Fibroblast of skin of right quadriceps (primary cell): Measurements from ENCODE around the gene TRAPPC6A.
A peak's percentile ranks its signal among the peaks of the same experiment; 100 is the strongest.
"Not testable (repeated sequence)": the region's sequence is repeated elsewhere in the genome, so short reads cannot be mapped to it uniquely, and the experiment has no call there.

Experiments
- DNase-seq: peaks from one replicate; pipeline ENCODE4 v3.0.0-alpha.2; 2013

The TRAPPC6A gene

DNA sequence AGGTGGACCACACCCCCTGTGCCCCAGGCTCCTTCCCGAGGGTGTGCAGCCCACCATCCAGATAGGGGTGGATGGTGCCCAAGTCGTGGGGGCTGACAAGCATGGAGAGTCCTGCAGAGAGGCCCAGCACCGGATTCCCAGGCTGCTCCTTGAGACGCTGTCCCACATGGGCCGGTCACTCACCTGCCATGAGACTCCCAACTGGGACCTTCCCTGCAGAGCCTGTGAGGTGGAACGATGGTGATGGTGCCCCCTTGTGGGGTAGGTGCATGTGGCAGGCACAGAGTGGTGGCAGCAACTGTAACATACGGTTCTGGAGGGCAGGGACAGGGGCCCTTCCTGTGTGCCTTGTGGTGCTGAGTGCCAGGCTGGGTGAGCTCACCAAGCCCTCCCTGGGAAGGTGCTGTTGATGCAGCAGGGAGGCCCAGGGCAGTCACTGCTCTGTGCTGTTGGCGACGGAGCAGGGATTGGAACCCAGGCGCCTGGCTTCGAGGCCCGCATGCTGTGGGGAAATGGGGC is 52.0 kb downstream of the TRAPPC6A start:
- DNase-seq, result peak; percentile 37

- no peak for DNase-seq
These were observed 52.7 kb downstream of the TRAPPC6A start for GRCh38 chr19:45125360-45125759.

DNA sequence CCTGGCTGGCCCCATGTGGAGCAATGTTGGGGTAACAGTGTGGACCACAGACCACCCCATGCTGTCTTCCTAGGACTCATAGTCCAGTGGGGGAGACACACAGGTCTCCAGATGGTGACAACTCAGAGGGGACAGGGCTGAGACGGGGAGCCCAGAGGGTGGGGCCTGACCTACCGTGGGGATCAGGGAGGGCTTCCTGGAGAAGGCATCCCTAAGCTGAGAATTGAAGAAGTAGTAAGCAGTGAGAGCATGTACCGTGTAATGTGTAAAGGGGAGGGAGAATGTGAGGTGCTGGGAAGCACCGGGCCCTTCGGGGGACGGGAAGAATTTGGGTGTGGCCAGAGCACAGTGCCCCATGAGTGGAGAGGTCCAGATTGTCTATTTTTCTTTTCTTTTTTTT is 54.0 kb downstream of the TRAPPC6A start:
- DNase-seq, result no peak

DNA sequence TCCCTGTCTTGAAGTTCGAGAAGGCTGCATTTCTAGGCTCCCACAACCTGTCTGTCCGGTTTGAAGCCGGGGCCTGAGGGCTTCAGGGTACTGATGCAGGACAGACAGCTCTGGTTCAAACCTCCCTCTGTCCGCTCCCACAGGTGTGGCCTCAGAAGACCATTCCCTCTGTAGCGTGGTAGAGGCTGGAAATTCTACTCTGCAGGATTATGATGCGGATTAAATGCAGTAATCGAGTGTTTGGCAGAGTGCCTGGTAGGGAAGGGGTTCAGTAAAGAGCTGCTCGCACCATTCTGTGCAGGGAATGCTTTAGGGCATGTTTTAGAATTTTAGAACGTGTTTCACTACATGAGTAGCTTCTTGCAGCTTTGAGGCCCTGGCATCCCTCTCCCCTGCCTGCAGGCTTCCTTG is 54.6 kb downstream of the TRAPPC6A start:
- DNase-seq, result no peak

DNA sequence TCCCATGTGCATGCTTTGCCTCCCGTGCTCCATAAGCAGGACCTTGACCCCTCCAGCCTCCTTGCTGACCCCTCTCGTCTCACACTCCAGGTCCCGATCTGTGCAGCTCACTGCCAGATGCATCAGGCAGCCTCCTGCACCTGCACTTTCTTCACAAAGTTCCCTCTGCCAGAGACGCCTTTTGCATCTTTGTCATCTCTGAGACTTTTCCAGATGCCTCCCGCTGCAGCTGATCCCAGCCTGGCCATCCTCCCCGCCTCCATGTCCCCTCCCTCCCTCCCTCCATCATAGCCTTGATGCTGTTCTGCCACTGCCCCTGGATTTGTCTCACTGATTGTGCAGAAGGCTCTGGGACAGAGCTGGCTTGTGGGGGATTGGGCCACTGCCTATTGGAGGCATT is 55.2 kb downstream of the TRAPPC6A start:
- DNase-seq, result no peak

GRCh38 chr19:45121827-45122345 is 56.2 kb downstream of the TRAPPC6A start:
- DNase-seq, result no peak

- no peak for DNase-seq
These were observed 58.5 kb downstream of the TRAPPC6A start for GRCh38 chr19:45119582-45119981.

DNA sequence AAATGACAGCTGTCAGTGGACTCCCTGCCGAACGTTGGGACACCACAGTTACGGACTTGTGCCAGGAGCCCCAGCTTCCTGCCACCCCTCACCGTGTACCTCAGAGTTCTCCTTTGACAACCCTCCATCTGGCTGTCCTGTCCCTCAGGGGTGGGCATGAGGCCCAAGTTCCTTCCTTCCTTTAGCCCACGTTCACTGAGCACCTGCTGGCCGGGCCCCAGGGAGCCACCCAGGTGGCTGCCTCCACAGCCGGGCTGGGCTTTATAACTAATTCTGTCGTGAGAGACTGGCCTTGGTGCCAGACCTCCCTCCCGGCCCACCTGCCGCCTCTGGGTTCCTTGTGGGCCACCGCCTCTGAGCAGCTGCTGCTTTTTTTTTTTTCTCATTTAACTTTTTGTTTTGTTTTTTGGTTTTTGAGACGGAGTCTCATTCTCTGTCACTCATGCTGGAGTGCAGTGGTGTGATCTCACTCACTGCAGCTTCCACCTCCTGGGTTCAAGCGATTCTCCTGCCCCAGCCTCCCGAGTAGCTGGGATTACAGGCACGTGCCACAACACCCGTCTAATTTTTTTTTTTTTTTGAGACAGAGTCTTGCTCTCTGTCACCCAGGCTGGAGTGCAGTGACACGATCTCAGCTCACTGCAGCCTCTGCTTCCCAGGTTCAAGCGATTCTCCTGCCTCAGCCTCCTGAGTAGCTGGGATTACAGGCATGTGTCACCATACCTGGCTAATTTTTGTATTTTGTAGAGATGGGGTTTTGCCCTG is 59.3 kb downstream of the TRAPPC6A start:
- not testable (repeated sequence) for DNase-seq

DNA sequence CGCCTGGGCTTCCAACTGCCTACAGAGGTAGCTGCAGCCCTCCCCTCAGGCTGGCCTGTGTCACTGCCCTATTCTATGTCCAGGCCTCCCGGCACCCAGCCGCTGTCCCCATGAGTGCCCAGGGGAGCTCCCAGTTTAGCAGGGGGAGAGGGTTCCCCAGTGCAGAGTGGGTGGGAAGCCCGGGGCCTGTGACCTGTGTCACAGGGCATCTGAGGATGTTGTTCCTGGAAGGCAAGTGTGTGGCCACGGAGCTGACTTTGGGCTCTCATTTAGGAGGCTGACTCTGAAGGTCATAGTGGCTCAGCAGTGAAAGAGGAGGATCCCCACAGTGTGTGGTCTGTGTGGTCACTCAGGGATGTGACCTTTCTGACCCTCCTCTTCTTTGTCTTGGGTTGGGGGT is 59.9 kb downstream of the TRAPPC6A start:
- DNase-seq, result no peak

- DNase-seq, result no peak
These were observed 60.4 kb downstream of the TRAPPC6A start for GRCh38 chr19:45117671-45118070.

GRCh38 chr19:45117167-45117594 is 60.9 kb downstream of the TRAPPC6A start:
- DNase-seq, result peak; percentile 15

DNA sequence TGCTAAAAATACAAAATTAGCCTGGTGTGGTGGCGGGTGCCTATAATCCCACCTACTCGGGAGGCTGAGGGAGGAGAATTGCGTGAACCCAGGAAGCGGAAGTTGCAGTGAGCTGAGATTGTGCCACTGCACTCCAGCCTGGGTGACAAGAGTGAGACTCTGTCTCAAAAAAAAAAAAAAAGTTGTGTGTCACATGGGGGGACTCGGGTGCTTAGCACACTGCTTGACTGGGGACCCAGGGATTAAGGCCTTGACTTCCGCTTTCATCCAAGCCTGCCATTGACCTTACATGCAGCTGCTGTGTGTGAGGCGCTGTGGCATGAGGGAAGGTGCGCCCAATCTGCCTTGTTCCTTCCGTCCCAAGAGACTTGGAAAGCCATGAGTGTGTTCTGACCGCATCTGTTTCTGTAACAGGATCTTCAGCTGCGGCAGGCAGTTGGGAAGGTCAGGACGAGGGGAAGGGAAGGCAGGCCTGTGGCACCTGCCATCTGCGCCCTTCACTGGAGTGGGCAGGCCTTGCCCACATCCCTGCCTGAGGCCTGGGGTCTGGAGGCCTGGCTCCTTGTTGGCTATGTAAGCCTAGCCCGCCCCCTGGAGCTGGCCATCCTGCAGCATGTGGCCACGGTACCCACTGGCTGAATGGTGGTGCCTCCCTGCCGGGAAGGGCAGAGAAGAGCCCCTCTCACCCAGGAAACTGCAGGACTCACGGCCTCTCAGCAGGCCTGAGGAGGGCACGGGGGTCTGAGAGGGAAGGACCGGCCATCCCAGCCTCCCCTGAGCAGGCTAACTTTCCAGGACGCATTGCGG is 62.0 kb downstream of the TRAPPC6A start:
- DNase-seq, result no peak

GRCh38 chr19:45114116-45114515 is 63.9 kb downstream of the TRAPPC6A start:
- no peak for DNase-seq

DNA sequence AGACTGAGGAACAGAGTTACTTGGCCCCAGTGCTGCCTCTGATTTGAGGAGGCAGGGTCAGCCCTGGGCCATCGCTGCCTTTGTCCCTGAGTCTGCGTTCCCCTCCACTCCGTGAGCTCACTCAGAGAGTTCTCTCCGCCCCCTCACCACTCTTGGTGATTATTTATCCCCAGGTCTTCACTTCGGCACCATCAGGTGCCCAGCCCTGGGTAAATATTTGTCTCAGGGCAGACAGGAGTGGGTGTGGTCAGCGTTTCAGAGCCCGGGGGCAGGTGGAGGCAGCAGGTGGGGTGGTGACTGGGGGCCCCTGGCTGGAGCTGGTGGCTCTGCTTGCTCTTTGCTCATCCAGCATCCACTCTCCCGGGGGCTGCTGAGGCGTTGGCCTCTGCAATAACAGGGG is 64.4 kb downstream of the TRAPPC6A start:
- DNase-seq, result no peak
